ENCODE measurements around the gene P2RX7.
A peak's percentile ranks its signal among the peaks of the same experiment; 100 is the strongest.
"Not testable (repeated sequence)": the region's sequence is repeated elsewhere in the genome, so short reads cannot be mapped to it uniquely, and the experiment has no call there.

P2RX7 gene

DNA sequence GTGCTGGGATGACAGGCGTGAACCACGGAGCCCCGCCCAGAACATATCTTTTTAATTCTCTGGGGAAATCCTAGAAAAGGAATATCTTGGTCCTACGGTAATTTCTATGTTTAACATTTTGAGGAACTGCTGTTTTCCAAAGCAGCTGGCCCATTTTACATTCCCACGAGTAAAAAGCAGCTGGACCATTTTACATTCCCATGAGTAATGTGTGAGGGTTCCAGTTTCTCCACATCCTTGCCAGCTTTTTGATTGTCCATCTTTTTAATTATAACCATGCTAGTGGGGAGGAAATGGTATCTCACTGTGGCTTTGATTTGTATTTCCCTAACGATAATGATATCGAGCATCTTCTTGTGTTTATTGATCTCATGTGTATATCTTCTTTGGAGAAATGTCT, 72.8 kb downstream of the P2RX7 start:
- POLR2A ChIA-PET: no interaction called here
- TF ChIP-seq, protein P1, sequence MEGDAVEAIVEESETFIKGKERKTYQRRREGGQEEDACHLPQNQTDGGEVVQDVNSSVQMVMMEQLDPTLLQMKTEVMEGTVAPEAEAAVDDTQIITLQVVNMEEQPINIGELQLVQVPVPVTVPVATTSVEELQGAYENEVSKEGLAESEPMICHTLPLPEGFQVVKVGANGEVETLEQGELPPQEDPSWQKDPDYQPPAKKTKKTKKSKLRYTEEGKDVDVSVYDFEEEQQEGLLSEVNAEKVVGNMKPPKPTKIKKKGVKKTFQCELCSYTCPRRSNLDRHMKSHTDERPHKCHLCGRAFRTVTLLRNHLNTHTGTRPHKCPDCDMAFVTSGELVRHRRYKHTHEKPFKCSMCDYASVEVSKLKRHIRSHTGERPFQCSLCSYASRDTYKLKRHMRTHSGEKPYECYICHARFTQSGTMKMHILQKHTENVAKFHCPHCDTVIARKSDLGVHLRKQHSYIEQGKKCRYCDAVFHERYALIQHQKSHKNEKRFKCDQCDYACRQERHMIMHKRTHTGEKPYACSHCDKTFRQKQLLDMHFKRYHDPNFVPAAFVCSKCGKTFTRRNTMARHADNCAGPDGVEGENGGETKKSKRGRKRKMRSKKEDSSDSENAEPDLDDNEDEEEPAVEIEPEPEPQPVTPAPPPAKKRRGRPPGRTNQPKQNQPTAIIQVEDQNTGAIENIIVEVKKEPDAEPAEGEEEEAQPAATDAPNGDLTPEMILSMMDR (IDR thresholded peaks at IDR 0.05; ENCODE audit: control extremely low read depth, extremely low read depth, low read depth, missing control alignments): no peak
- CTCF ChIA-PET: interaction anchor here (0.7 to 1.9 kb wide), 7 partner anchors 7 to 96 kb away, joined by 3 to 4 read pairs (median 3); no protein-coding TSS in a partner anchor
- no peak for DNase-seq (ENCODE audit: extremely low spot score)

DNA sequence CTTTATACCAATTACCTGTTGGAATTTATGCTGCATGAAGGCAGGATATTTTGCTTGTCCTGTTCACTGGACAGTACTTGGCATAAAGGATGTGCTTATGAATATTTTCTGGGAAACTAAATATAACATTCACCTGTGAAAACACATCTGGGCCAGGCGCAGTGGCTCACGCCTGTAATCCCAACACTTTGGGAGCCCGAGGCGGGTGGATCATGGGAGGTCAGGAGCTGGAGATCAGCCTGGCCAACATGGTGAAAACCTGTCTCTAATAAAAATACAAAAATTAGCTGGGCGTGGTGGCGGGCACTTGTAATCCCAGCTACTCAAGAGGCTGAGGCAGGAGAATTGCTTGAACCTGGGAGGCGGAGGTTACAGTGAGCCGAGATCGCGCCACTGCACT, 75.9 kb downstream of the P2RX7 start:
- DNase-seq (ENCODE audit: extremely low spot score); POLR2A ChIA-PET: not testable (repeated sequence)
- CTCF ChIA-PET: interaction anchor here (1.0 kb wide), 1 partner anchor 16 kb away, joined by 3 read pairs; no protein-coding TSS in a partner anchor

DNA sequence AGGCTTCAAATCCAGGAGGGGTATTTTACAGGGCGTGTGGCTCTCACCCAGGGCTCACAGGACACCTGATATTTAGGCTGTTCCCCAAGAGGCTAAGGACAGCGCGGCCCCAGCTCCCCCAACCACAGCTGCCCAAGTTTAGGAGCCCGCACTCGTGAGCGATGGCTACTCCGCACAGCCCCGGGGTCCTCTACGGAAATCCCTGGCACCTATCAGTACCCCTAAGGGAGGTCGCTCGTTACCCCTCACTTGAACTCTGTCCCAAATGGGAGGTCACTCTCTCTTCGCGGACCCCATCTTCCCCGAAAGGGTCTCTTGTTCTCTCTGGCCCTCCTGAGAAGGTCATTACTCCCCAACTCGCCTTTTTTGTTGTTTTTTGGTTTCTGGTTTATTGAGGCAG, 76.5 kb downstream of the P2RX7 start:
- ChIA-PET CTCF (interaction anchor here (1.0 kb wide), 1 partner anchor 15 kb away, joined by 3 read pairs; no protein-coding TSS in a partner anchor), POLR2A (no interaction called here)
- TF ChIP-seq, protein P1 (IDR thresholded peaks at IDR 0.05; ENCODE audit: control extremely low read depth, extremely low read depth, low read depth, missing control alignments): no peak
- DNase-seq (ENCODE audit: extremely low spot score): no peak

DNA sequence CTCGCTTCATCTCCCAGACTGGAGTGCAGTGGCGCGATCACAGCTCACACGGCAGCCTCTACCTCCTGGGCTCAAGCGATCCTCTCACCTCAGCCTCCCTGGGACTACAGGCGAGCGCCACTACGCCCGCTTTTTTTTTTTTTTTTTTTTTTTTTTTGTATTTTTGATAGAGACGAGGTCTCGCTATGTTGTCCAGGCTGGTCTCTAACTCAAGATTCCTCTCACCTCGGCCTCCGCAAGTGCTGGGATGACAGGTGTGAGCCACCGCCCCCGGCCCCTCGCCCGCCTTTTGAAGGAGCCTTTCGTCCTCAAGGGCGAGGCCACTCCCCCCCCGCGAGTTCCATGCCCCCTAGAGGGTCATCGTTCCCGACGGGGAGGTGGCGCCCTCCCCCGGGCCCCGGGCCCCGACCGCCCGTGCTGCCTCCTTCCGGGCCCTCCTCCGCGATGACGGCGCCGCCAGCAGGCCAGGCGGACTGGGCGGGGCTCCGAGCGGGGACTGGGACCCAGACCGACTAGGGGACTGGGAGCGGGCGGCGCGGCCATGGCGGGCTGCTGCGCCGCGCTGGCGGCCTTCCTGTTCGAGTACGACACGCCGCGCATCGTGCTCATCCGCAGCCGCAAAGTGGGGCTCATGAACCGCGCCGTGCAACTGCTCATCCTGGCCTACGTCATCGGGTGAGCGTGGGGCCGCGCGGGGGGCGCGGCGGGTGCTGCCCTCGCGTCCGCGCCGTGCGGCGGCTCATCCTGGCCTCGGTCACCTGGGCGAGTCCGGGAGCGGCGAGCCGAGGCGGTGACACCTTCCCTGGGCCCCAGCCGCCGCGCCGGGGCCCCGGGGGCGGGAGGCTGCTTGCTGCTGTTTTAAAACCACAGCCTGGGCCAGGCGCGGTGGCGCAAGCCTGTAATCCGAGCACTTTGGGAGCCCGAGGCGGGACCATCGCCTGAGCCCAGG, 77.2 kb downstream of the P2RX7 start, which contains the start of gene P2RX4:
P2RX4 (plus strand) TSS at position 506 of the 949 bp plus-strand sequence; CDS start at position 542, 36 bp downstream.
- POLR2A ChIA-PET: interaction anchor here (0.6 kb wide), 1 partner anchor 625 kb away, joined by 3 read pairs; no protein-coding TSS in a partner anchor
- TF ChIP-seq, protein P1 (IDR thresholded peaks at IDR 0.05; ENCODE audit: control extremely low read depth, extremely low read depth, low read depth, missing control alignments): peak; percentile 55
- DNase-seq (ENCODE audit: extremely low spot score): peak; percentile 96
- CTCF ChIA-PET: interaction anchor here (1.2 kb wide), 1 partner anchor 13 kb away, joined by 6 read pairs; no protein-coding TSS in a partner anchor

DNA sequence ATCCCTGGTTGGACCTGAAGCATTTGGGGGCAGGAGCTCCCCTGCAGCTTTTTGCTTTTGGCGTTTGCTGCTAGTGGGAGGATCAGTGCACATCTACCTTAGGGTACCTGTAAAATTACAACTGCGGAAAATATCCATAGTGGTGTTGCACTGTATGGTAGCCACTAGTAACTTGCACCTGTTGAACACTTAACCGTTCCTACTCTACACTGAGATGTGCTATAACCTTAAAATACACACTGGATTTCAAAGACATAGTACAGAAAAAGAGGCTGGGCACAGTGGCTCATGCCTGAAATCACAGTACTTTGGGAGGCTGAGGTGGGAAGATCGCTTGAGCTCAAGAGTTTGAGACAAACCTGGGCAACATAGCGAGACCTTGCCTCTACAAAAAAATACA, 80.2 kb downstream of the P2RX7 start:
- CTCF ChIA-PET: interaction anchor here (1.4 kb wide), 1 partner anchor 122 kb away, joined by 3 read pairs; no protein-coding TSS in a partner anchor
- POLR2A ChIA-PET: no interaction called here
- DNase-seq (ENCODE audit: extremely low spot score): no peak
- TF ChIP-seq, protein P1 (IDR thresholded peaks at IDR 0.05; ENCODE audit: control extremely low read depth, extremely low read depth, low read depth, missing control alignments): no peak

DNA sequence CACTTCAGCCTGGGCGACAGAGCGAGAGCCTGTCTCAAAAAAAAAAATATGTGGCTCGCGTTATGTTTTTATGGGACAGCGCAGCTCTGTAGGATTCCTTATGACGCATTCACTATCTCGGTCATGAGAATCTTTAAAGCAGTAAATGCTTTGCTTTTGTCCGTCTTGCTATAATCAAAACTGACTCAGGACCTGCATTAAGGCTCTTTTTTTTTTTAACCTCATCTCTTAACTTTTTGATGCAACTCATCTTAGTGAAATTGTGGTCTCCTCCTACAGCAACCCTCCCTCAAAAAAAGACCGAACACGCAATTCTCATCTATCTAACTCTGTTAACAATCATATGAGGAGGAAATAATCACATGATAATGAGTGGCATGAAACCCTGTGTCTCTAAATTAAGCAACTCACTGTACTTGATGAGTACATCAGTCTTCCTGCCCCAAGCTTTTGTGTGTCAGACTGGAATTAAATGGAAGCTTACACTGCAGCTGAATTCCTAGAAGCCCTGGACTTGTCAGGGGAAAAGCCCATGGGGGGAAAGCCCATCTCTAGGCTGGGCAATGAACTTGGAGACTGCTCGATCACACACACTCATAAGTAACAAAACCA, 81.6 kb downstream of the P2RX7 start:
- CTCF ChIA-PET: interaction anchor here (1.4 to 2.4 kb wide), 2 partner anchors 16 to 121 kb away, joined by 3 to 12 read pairs; no protein-coding TSS in a partner anchor
- no peak for DNase-seq (ENCODE audit: extremely low spot score)
- TF ChIP-seq, protein P1 (IDR thresholded peaks at IDR 0.05; ENCODE audit: control extremely low read depth, extremely low read depth, low read depth, missing control alignments): no peak
- POLR2A ChIA-PET: interaction anchor here (0.6 kb wide), 1 partner anchor 31 kb away, joined by 4 read pairs; no protein-coding TSS in a partner anchor
